Vagina (tissue), 2 donors: ENCODE measurements around the gene CPPED1.
"Not testable (repeated sequence)": the region's sequence is repeated elsewhere in the genome, so short reads cannot be mapped to it uniquely, and the experiment has no call there.

Experiments
- CTCF ChIP-seq, 3 experiments: fragments of 450-650 bp in 2 of 3; fragments of 200-600 bp in 1 of 3; sonication (generic) in 1 of 3; IDR thresholded peaks; one replicate each; pipeline ENCODE4 v1.5.1; 2017 to 2019; ENCODE audit warnings: antibody characterized with exemption in 3 of 3, mild to moderate bottlenecking in 2 of 3, moderate library complexity in 2 of 3
- POLR2A ChIP-seq, 2 donors: fragments of 450-650 bp; IDR thresholded peaks; one replicate each; pipeline ENCODE4 v1.6.1; 2017; ENCODE audit warnings: antibody characterized with exemption in 2 of 2, mild to moderate bottlenecking in 2 of 2, moderate library complexity in 2 of 2
- POLR2AphosphoS5 ChIP-seq, 2 donors: sonication (generic); formaldehyde crosslinking; IDR thresholded peaks; one replicate each; pipeline ENCODE4 v1.9.0; 2017; ENCODE audit warnings: antibody characterized with exemption in 2 of 2, mild to moderate bottlenecking in 2 of 2, low read depth in 1 of 2; ENCODE audit not compliant: insufficient read depth in 1 of 2

- not testable (repeated sequence) for TF ChIP-seq CTCF (IDR thresholded peaks at IDR 0.05); POLR2AphosphoS5 (IDR thresholded peaks at IDR 0.05; ENCODE audit: insufficient read depth in 1 of 2, low read depth in 1 of 2); POLR2A (IDR thresholded peaks at IDR 0.05)
Measured at GRCh38 chr16:12816791-12817214, 13.1 kb upstream of the CPPED1 start.
